ENCODE results near the gene PELI2. TPM values are rescaled to one million over a fixed set of nuclear protein-coding genes. Genes with fewer than 3 reads are reported as not detected.

The PELI2 gene
- total RNA-seq, 1 experiment from 2014 or later, result 2.0 TPM

- no peak overlapping the region for H3K4me3 ChIP-seq (replicated peaks in 1 of 2; ENCODE audit: low read depth in 1 of 2, low read length in 2 of 2)
- RAD21 ChIA-PET (ENCODE audit: low non-redundant PET in 1 of 2, low total read pairs in 2 of 2, uncharacterized antibody in 2 of 2, unreplicated experiment in 2 of 2), result no interaction called here
- POLR2A ChIA-PET, result no interaction called here
- no peaks in the 10 kb centered on the region for H3K9me3 ChIP-seq (ENCODE audit: control insufficient read depth in 1 of 2, insufficient read depth in 1 of 2, low read depth in 1 of 2, low read length in 2 of 2)
- H4K20me1 ChIP-seq (ENCODE audit: insufficient read depth), result no peaks in the 10 kb centered on the region
- H2AFZ ChIP-seq (ENCODE audit: low read depth, low read length, poor library complexity, severe bottlenecking), result no peak overlapping the region
- intact Hi-C loops (cut with micrococcal nuclease), result no loop called here
- H3K9ac ChIP-seq (ENCODE audit: low read length), result no peak overlapping the region
- H3K79me2 ChIP-seq (ENCODE audit: insufficient read depth, low read length), result no peaks in the 10 kb centered on the region
- BruUV-seq (replicated peaks), result no TSS peak
- H3K9me2 ChIP-seq (ENCODE audit: insufficient read depth), result no peaks in the 10 kb centered on the region
- H3K27ac ChIP-seq (ENCODE audit: low read depth, low read length), result no peak overlapping the region
- TF ChIP-seq SIN3A (IDR thresholded peaks at IDR 0.05; ENCODE audit: low read depth), result no peak
- TF ChIP-seq EGR1 (IDR thresholded peaks at IDR 0.05; ENCODE audit: low read depth), result no peak
- no peak for TF ChIP-seq CEBPB (IDR thresholded peaks at IDR 0.05; ENCODE audit: low read depth)
- TF ChIP-seq ZFX (IDR thresholded peaks at IDR 0.05), result no peak
- no peak for TF ChIP-seq RAD21 (IDR thresholded peaks at IDR 0.05; ENCODE audit: low read depth)
- TF ChIP-seq JUND (IDR thresholded peaks at IDR 0.05), result no peak
- TF ChIP-seq, protein P1, sequence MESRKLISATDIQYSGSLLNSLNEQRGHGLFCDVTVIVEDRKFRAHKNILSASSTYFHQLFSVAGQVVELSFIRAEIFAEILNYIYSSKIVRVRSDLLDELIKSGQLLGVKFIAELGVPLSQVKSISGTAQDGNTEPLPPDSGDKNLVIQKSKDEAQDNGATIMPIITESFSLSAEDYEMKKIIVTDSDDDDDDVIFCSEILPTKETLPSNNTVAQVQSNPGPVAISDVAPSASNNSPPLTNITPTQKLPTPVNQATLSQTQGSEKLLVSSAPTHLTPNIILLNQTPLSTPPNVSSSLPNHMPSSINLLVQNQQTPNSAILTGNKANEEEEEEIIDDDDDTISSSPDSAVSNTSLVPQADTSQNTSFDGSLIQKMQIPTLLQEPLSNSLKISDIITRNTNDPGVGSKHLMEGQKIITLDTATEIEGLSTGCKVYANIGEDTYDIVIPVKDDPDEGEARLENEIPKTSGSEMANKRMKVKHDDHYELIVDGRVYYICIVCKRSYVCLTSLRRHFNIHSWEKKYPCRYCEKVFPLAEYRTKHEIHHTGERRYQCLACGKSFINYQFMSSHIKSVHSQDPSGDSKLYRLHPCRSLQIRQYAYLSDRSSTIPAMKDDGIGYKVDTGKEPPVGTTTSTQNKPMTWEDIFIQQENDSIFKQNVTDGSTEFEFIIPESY (IDR thresholded peaks at IDR 0.05; ENCODE audit: extremely low read depth, insufficient replicate concordance, low read length), result no peak
- TF ChIP-seq CBX3 (IDR thresholded peaks at IDR 0.05; ENCODE audit: low read depth), result no peak
- TF ChIP-seq, protein P2, sequence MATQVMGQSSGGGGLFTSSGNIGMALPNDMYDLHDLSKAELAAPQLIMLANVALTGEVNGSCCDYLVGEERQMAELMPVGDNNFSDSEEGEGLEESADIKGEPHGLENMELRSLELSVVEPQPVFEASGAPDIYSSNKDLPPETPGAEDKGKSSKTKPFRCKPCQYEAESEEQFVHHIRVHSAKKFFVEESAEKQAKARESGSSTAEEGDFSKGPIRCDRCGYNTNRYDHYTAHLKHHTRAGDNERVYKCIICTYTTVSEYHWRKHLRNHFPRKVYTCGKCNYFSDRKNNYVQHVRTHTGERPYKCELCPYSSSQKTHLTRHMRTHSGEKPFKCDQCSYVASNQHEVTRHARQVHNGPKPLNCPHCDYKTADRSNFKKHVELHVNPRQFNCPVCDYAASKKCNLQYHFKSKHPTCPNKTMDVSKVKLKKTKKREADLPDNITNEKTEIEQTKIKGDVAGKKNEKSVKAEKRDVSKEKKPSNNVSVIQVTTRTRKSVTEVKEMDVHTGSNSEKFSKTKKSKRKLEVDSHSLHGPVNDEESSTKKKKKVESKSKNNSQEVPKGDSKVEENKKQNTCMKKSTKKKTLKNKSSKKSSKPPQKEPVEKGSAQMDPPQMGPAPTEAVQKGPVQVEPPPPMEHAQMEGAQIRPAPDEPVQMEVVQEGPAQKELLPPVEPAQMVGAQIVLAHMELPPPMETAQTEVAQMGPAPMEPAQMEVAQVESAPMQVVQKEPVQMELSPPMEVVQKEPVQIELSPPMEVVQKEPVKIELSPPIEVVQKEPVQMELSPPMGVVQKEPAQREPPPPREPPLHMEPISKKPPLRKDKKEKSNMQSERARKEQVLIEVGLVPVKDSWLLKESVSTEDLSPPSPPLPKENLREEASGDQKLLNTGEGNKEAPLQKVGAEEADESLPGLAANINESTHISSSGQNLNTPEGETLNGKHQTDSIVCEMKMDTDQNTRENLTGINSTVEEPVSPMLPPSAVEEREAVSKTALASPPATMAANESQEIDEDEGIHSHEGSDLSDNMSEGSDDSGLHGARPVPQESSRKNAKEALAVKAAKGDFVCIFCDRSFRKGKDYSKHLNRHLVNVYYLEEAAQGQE (IDR thresholded peaks at IDR 0.05; ENCODE audit: low read depth), result no peak
- TF ChIP-seq, protein P3, sequence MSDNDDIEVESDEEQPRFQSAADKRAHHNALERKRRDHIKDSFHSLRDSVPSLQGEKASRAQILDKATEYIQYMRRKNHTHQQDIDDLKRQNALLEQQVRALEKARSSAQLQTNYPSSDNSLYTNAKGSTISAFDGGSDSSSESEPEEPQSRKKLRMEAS (IDR thresholded peaks at IDR 0.05), result no peak
- no peak for TF ChIP-seq ELF1 (IDR thresholded peaks at IDR 0.05; ENCODE audit: borderline replicate concordance, low read depth)
- TF ChIP-seq POLR2A (IDR thresholded peaks at IDR 0.05; ENCODE audit: borderline replicate concordance, extremely low read depth, insufficient read depth, insufficient read length), result no peak
- no peak for TF ChIP-seq EZH2 (IDR thresholded peaks at IDR 0.05)
- no peak for TF ChIP-seq ZNF274 (IDR thresholded peaks at IDR 0.05; ENCODE audit: low read depth, low read length)
- TF ChIP-seq POLR2AphosphoS5 (IDR thresholded peaks at IDR 0.05; ENCODE audit: low read depth, low read length), result no peak
- TF ChIP-seq, protein P4, sequence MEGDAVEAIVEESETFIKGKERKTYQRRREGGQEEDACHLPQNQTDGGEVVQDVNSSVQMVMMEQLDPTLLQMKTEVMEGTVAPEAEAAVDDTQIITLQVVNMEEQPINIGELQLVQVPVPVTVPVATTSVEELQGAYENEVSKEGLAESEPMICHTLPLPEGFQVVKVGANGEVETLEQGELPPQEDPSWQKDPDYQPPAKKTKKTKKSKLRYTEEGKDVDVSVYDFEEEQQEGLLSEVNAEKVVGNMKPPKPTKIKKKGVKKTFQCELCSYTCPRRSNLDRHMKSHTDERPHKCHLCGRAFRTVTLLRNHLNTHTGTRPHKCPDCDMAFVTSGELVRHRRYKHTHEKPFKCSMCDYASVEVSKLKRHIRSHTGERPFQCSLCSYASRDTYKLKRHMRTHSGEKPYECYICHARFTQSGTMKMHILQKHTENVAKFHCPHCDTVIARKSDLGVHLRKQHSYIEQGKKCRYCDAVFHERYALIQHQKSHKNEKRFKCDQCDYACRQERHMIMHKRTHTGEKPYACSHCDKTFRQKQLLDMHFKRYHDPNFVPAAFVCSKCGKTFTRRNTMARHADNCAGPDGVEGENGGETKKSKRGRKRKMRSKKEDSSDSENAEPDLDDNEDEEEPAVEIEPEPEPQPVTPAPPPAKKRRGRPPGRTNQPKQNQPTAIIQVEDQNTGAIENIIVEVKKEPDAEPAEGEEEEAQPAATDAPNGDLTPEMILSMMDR (IDR thresholded peaks at IDR 0.05 in 2 of 3, conservative IDR thresholded peaks at IDR 0.05 in 1 of 3; ENCODE audit: borderline replicate concordance in 1 of 3, insufficient read depth in 1 of 3, low read depth in 2 of 3, low read length in 2 of 3), result no peak
- TF ChIP-seq, protein P5, sequence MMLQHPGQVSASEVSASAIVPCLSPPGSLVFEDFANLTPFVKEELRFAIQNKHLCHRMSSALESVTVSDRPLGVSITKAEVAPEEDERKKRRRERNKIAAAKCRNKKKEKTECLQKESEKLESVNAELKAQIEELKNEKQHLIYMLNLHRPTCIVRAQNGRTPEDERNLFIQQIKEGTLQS (IDR thresholded peaks at IDR 0.05), result no peak
- DNase-seq (ENCODE audit: low read depth, low spot score), result no peak
- H3K36me3 ChIP-seq (ENCODE audit: control insufficient read depth in 1 of 2, insufficient read depth in 2 of 2, low read length in 2 of 2), result no peaks in the 10 kb centered on the region
- H3K4me2 ChIP-seq (ENCODE audit: low read length), result no peak overlapping the region
- no peaks in the 10 kb centered on the region for H3K4me1 ChIP-seq (ENCODE audit: control insufficient read depth in 1 of 2, insufficient read depth in 2 of 2, low read length in 2 of 2)
- CTCF ChIA-PET, result no interaction called here
- peaks cover 36% of the 10 kb centered on the region for H3K27me3 ChIP-seq (ENCODE audit: insufficient read depth, low read length)
- ATAC-seq, result no peak
These were observed 17.7 kb upstream of the PELI2 start for GRCh38 chr14:56100556-56100955.
